Adrenal gland (tissue), 12 donors: ENCODE measurements around the gene CFAP73. TPM values are rescaled to one million over a fixed set of nuclear protein-coding genes. Genes with fewer than 3 reads are reported as not detected.

Experiments used
- DNase-seq, 7 donors: peaks; one replicate each; pipeline ENCODE4 v3.0.0-alpha.2; 2019 to 2020
- H3K27ac ChIP-seq, 5 donors: fragments of 200-600 bp; sonication (generic) in 4 of 5; 1 replicate in 3 of 5; 2 replicates in 2 of 5; pipeline versions ENCODE4 v1.5.1 to v1.8.0; 2016 to 2020; ENCODE audit warnings: mild to moderate bottlenecking in 1 of 5
- H3K27me3 ChIP-seq: fragments of 200-600 bp; 2 replicates; pipeline ENCODE4 v1.8.0; 2021
- H3K36me3 ChIP-seq, 2 donors: fragments of 200-600 bp; replicated peaks in 1 of 2; 1 replicate in 1 of 2; 2 replicates in 1 of 2; pipeline versions ENCODE4 v1.5.1 to v1.8.0; 2018 to 2022
- H3K4me1 ChIP-seq, 2 donors: fragments of 200-600 bp; replicated peaks in 1 of 2; 1 replicate in 1 of 2; 2 replicates in 1 of 2; pipeline versions ENCODE4 v1.5.1 to v1.8.0; 2018 to 2021
- H3K4me3 ChIP-seq, 4 donors: fragments of 200-600 bp; sonication (generic) in 3 of 4; one replicate each; pipeline ENCODE4 v1.5.1; 2016 to 2018
- H3K9me3 ChIP-seq, 3 donors: fragments of 200-600 bp; sonication (generic) in 1 of 3; replicated peaks in 1 of 3; 1 replicate in 2 of 3; 2 replicates in 1 of 3; pipeline versions ENCODE4 v1.5.1 to v1.8.0; 2016 to 2021
- CTCF ChIP-seq, 6 experiments: fragments of 450-650 bp in 4 of 6; fragments of 200-600 bp in 2 of 6; sonication (generic) in 1 of 6; IDR thresholded peaks; 1 replicate in 5 of 6; 2 replicates in 1 of 6; pipeline versions ENCODE4 v1.5.1 to v1.8.0; 2016 to 2021; ENCODE audit warnings: antibody characterized with exemption in 6 of 6, mild to moderate bottlenecking in 2 of 6, moderate library complexity in 1 of 6
- POLR2A ChIP-seq, 2 donors: fragments of 450-650 bp; IDR thresholded peaks; one replicate each; pipeline ENCODE4 v1.6.1; 2017; ENCODE audit warnings: antibody characterized with exemption in 2 of 2, mild to moderate bottlenecking in 2 of 2, moderate library complexity in 1 of 2
- WGBS, 4 donors: extraction: QIAGEN DNeasy Blood & Tissue Kit in 2 of 4; methylation state at CpG; one replicate each; pipeline versions ENCODE4 v1.1.5 to v1.1.7; 2013 to 2017; 5-methylcytosine and 5-hydroxymethylcytosine counted together
- intact Hi-C, 2 donors: fragments of 100-400 bp; cut with DNase I; formaldehyde crosslinking; loops; one replicate each; pipeline versions ENCODE4 v1.14.1 to v1.15.0; 2022 to 2023
- polyA plus RNA-seq, 3 donors: library from polyadenylated mRNA; stranded (reverse); fragments of 200-250 nt in 2 of 3; fragments of 350-450 nt in 1 of 3; fragmentation: Illumina TruSeq in 1 of 3; extraction: RNeasy Lipid Tissue Mini Kit (QIAGEN cat#74804) in 1 of 3; gene quantifications; one replicate each; pipeline ENCODE4 v1.2.3, GENCODE V29; 2013 to 2014
- total RNA-seq, 9 donors: library from RNA; depleted of rRNA in 4 of 9; stranded (reverse); fragments of >200 nt in 4 of 9; fragments of 120-200 nt in 1 of 9; fragmentation: NEBNext Ultra II Directional in 1 of 9; extraction: Animal tissue kit (Norgen Biotek cat#: 25700) in 1 of 9; gene quantifications; one replicate each; pipeline versions ENCODE4 v1.1.0 to v1.2.4, GENCODE V29; 2013 to 2023
- donor health status: healthy with polysubstance abuse.
- donor health status: Bipolar disorder and iron deficiency.
- donor health status: DM: yes; HTN: yes; CAD: no.
- donor health status: DM: no; HTN: no; CAD: no.
- donor health status: DM: no; HTN: no; CAD: no.
- donor health status: DM: yes; HTN: yes; CAD: no.

The CFAP73 gene
- total and polyA plus RNA-seq, 12 donors = 0.14 to 0.57 (median 0.24) TPM; not detected in 7

- Histone ChIP-seq H3K36me3 (peaks cover 0 to 65% of the 10 kb centered on the region in 2 donors), H3K27ac (no peak overlapping the region), H3K4me3 (no peak overlapping the region), H3K27me3 (no peaks in the 10 kb centered on the region), H3K9me3 (no peaks in the 10 kb centered on the region), H3K4me1 (peaks cover 0 to 8% of the 10 kb centered on the region in 2 donors)
- DNase-seq = no peak
- TF ChIP-seq CTCF (IDR thresholded peaks at IDR 0.05) = no peak
- no peak for TF ChIP-seq POLR2A (IDR thresholded peaks at IDR 0.05)
- intact Hi-C loops = loop anchor here in 1 of 2 donors (5.0 kb wide), 1 partner anchor 113 kb away; no protein-coding TSS in a partner anchor
- WGBS, 4 donors = 89 to 97% (median 93%) methylated on average over 6 to 7 of the region's 7 CpGs
These were observed 10.4 kb downstream of the CFAP73 start for GRCh38 chr12:113159937-113160336.

DNA sequence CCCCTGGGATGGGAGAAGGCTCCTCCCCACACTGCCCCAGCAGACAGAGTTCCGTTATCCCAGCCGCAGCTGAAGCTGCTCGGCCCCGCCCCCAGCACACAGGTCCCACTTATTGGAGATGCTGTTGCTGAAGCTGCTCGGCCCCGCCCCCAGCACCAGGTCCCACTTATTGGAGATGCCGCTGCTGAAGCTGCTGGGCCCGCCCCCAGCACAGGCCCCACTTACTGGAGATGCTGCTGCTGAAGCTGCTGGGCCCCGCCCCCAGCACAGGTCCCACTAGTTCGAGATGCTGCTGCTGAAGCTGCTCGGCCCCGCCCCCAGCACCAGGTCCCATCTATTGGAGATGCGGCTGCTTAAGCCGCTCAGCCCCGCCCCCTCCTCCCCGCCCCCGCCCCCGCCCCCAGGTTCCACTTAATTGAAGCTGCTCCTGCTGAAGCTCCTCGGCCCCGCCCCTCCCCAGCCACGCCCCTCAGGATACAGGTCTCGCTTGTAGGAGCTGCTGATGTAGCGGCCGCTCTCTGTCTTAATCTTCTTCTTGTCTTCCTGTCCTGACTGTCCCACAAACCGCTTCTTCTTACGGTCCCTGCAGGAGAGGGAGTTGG lies 12.0 kb downstream of the CFAP73 start:
- 54 to 71% (median 61%) methylated on average over 8 to 26 of the region's 26 CpGs for WGBS, 4 donors
- DNase-seq = peak in 4 of 7 donors; percentile 37 to 75 (median 58)
- no peaks in the 10 kb centered on the region for H3K27me3 ChIP-seq
- intact Hi-C loops = no loop called here
- H3K27ac ChIP-seq = no peak overlapping the region
- H3K36me3 ChIP-seq = peaks cover 0 to 81% of the 10 kb centered on the region in 2 donors
- H3K9me3 ChIP-seq = no peaks in the 10 kb centered on the region
- H3K4me1 ChIP-seq = peaks cover 0 to 8% of the 10 kb centered on the region in 2 donors
- no peak overlapping the region for H3K4me3 ChIP-seq
- no peak for TF ChIP-seq POLR2A (IDR thresholded peaks at IDR 0.05)
- TF ChIP-seq CTCF (IDR thresholded peaks at IDR 0.05) = no peak

DNA sequence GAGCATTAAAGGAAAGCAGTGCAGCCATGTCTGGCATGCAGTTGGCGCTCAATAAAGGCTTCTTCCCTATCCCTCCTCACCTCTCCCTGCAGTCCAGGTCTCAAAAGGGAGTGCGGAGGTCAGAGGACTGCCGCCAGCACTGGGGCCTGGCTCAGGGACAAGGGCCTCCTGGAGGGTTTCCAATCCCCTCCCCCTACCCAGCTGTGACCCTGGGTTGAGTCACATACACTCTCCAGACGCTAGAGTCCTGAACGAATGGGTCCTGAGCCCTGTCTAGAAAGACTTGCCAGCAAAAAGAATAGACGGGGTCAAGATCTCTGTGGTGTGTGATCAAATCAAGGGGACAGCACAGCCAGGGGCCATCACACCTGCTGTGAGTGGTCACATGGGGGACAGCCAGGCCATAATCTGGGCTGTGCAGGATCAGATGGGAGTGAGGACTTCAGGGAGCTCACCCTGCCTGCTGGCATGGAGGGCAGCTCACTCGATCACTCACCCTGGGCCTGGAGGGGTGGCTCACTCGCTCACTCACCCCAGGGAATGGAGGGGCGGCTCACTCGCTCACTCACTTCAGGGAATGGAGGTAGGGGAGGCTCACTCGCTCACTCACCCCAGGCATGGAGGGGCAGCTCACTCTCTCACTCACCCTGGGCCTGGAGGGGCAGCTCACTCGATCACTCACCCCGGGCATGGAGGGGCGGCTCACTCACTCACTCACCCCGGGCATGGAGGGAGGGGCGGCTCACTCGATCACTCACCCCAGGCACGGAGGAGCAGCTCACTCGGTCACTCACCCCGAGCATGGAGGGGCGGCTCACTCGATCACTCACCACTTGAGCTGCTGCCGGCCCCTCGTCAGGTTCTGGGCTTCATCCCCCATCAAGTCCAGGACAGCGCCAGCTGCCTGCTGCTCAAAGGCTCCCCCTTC lies 12.8 kb downstream of the CFAP73 start:
- peaks cover 0 to 87% of the 10 kb centered on the region in 2 donors for H3K36me3 ChIP-seq
- H3K27me3 ChIP-seq = no peaks in the 10 kb centered on the region
- intact Hi-C loops = no loop called here
- peaks cover 0 to 8% of the 10 kb centered on the region in 2 donors for H3K4me1 ChIP-seq
- peak overlapping the region in 4 of 5 donors; percentile 48 to 81 (median 70) for H3K27ac ChIP-seq
- DNase-seq = peak; percentile 87 to 93 (median 92)
- no peaks in the 10 kb centered on the region for H3K9me3 ChIP-seq
- WGBS, 4 donors = 61 to 86% (median 66%) methylated on average over 12 to 25 of the region's 25 CpGs
- TF ChIP-seq POLR2A (IDR thresholded peaks at IDR 0.05) (no peak), CTCF (IDR thresholded peaks at IDR 0.05) (no peak)
- H3K4me3 ChIP-seq = no peak overlapping the region

DNA sequence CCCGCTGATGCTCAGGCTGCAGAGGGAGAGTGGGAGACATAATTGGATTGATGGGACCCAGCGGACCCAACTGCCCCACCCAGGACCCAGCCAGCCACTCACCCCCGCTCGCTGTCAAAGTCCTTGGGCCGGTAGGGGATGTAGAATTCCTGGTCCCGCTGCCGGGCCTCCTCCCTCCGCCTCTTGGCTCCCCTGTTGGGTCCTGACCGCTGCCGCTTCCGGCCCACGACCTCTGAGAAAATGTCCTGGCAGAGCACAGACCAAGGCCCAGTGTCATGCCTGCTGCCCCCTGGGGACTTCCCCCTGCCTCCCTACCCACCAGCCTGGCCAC lies 13.5 kb downstream of the CFAP73 start:
- Histone ChIP-seq H3K27ac (peak overlapping the region in 3 of 5 donors; percentile 67 to 81 (median 74)), H3K9me3 (no peaks in the 10 kb centered on the region), H3K4me3 (no peak overlapping the region), H3K4me1 (peaks cover 0 to 8% of the 10 kb centered on the region in 2 donors), H3K36me3 (peaks cover 0 to 88% of the 10 kb centered on the region in 2 donors), H3K27me3 (no peaks in the 10 kb centered on the region)
- no peak for DNase-seq
- TF ChIP-seq CTCF (IDR thresholded peaks at IDR 0.05) = no peak
- no peak for TF ChIP-seq POLR2A (IDR thresholded peaks at IDR 0.05)
- WGBS, 4 donors = 46 to 84% (median 74%) methylated on average over 9 to 12 of the region's 12 CpGs
- intact Hi-C loops = no loop called here
